ENCODE measurements around the gene ANGPTL2. TPM values are rescaled to one million over a fixed set of nuclear protein-coding genes. Genes with fewer than 3 reads are reported as not detected.
A peak's percentile ranks its signal among the peaks of the same experiment; 100 is the strongest.

Gene ANGPTL2
- total RNA-seq, 4 donors from 2014 or later, result 10.2 to 65.3 (median 32.0) TPM

DNA sequence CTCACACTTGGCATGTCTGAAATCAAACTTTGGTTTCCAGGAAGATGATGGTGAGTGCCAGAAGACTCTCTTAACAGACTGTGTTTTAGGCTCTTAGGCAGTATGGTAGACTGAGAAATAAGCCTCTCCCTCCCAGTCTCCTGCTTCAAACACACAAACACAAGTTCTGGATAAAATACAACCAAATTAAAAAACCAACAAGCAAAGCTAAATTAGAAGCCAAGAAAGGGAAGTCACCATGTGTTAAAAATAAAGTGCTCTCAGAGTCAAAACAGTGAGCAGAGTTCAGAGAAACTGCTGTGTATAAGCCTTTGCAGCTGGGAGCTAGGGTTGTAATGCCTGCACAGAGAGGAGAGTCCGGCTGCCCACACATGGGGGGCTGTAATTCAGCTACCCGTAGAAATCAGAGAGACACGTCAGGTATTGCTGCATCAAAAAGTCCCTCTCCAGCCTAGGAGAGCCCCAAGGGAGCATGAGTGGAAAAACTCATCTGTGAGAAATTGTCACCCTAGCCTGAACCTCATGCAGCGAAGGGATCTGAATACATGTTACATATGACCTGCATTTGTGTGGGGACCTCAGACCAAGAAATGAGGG lies 62.6 kb downstream of the ANGPTL2 start:
- H3K4me3 ChIP-seq, result no peak overlapping the region
- H3K27ac ChIP-seq, result peak overlapping the region in 1 of 2 donors; percentile 21
- H3K36me3 ChIP-seq, result no peaks in the 10 kb centered on the region
- DNase-seq, result no peak
- intact Hi-C loops (cut with DNase I; ENCODE audit: low total_unique reads), result no loop called here
- no peak for TF ChIP-seq POLR2A (IDR thresholded peaks at IDR 0.05)
- no peaks in the 10 kb centered on the region for H3K9me3 ChIP-seq
- H3K4me1 ChIP-seq, result no peaks in the 10 kb centered on the region
- H3K27me3 ChIP-seq, result no peaks in the 10 kb centered on the region

DNA sequence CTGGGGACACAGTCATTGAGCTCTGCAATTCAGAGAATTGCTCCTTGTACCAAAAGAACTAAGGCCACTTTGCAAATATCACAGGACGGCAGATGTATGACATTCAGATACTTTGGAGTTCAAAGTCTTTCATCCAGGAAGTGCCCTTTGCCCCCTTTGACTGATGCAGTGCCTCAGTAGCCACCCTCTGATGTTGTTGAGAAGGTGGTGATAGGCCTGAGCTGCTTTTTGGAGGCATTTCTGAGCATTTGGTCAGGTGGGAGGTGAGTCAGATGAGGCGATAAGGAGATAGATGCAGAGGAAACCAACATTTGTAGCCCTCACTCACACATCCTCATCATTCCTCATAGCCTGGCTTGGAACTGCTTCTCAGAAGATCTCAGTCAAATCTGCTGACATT lies 63.4 kb downstream of the ANGPTL2 start:
- no peaks in the 10 kb centered on the region for H3K27me3 ChIP-seq
- no peaks in the 10 kb centered on the region for H3K4me1 ChIP-seq

DNA sequence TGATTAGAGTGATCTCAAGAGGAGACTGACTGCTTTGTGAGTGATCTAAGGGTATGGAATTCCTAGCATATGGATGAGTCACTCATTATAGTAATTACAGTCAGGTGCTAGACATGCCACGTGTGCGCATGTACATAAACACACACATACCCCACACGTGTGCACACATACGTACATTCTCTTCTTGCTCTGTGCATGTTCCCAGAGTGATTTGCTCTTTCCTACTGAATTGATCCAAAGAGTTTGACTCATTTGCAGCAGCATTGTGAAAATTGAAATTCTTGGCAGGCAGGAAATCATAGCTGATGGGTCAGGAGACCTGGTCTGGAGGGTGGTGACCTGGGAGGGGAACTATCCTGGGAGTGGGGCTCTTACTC lies 63.8 kb downstream of the ANGPTL2 start:
- H3K36me3 ChIP-seq, result no peaks in the 10 kb centered on the region
- no peaks in the 10 kb centered on the region for H3K27me3 ChIP-seq
- intact Hi-C loops (cut with DNase I; ENCODE audit: low total_unique reads), result no loop called here
- H3K9me3 ChIP-seq, result no peaks in the 10 kb centered on the region
- H3K4me1 ChIP-seq, result peaks cover 0 to 3% of the 10 kb centered on the region in 2 donors
- no peak overlapping the region for H3K27ac ChIP-seq
- no peak for TF ChIP-seq POLR2A (IDR thresholded peaks at IDR 0.05)
- TF ChIP-seq, protein P1, sequence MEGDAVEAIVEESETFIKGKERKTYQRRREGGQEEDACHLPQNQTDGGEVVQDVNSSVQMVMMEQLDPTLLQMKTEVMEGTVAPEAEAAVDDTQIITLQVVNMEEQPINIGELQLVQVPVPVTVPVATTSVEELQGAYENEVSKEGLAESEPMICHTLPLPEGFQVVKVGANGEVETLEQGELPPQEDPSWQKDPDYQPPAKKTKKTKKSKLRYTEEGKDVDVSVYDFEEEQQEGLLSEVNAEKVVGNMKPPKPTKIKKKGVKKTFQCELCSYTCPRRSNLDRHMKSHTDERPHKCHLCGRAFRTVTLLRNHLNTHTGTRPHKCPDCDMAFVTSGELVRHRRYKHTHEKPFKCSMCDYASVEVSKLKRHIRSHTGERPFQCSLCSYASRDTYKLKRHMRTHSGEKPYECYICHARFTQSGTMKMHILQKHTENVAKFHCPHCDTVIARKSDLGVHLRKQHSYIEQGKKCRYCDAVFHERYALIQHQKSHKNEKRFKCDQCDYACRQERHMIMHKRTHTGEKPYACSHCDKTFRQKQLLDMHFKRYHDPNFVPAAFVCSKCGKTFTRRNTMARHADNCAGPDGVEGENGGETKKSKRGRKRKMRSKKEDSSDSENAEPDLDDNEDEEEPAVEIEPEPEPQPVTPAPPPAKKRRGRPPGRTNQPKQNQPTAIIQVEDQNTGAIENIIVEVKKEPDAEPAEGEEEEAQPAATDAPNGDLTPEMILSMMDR (IDR thresholded peaks at IDR 0.05), result no peak
- H3K4me3 ChIP-seq, result no peak overlapping the region
- DNase-seq, result no peak

More for the DNA sequence above, 63.4 kb downstream of the ANGPTL2 start:
- H3K27ac ChIP-seq, result peak overlapping the region in 1 of 2 donors; percentile 12
- intact Hi-C loops (cut with DNase I; ENCODE audit: low total_unique reads), result no loop called here
- no peaks in the 10 kb centered on the region for H3K9me3 ChIP-seq
- TF ChIP-seq POLR2A (IDR thresholded peaks at IDR 0.05), result no peak
- TF ChIP-seq, protein P1 (IDR thresholded peaks at IDR 0.05), result no peak
- no peak for DNase-seq
- H3K4me3 ChIP-seq, result no peak overlapping the region
- no peaks in the 10 kb centered on the region for H3K36me3 ChIP-seq

DNA sequence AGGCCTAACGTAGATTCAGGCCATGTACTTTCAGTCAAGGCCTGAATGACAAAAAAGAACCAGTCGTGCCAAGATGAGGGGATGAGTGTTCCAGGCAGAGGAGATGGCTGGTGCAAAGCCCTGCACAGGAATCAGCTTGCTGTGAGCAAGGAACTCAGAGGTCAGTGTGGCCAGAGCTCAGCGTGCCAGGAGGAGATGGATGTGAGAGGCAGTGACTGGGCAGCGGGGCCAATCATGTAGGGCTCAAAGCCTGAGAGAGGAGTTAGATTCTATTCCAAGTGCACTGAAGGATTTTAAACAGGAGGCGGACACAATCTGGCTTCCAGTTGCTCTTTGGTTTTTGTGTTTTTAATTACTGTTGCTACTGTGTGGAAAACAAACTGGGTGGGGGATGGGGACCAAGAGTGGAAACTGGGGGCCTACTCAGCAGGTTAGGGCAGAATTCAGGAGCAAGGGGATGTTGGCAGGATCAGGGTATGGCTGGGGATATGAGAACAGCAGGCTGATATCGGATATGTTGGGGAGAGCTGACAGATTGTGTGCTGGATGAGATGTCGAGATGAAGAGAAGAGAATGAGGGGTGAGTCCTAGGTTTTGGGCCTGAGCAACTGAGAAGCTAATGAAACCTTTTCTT lies 64.3 kb downstream of the ANGPTL2 start:
- DNase-seq, result no peak
- Histone ChIP-seq H3K27me3 (no peaks in the 10 kb centered on the region), H3K9me3 (no peaks in the 10 kb centered on the region), H3K36me3 (no peaks in the 10 kb centered on the region), H3K4me3 (no peak overlapping the region), H3K4me1 (peaks cover 0 to 8% of the 10 kb centered on the region in 2 donors), H3K27ac (peak overlapping the region in 1 of 2 donors; percentile 35)
- intact Hi-C loops (cut with DNase I; ENCODE audit: low total_unique reads), result no loop called here
- TF ChIP-seq POLR2A (IDR thresholded peaks at IDR 0.05), result no peak
- TF ChIP-seq, protein P1 (IDR thresholded peaks at IDR 0.05), result no peak

DNA sequence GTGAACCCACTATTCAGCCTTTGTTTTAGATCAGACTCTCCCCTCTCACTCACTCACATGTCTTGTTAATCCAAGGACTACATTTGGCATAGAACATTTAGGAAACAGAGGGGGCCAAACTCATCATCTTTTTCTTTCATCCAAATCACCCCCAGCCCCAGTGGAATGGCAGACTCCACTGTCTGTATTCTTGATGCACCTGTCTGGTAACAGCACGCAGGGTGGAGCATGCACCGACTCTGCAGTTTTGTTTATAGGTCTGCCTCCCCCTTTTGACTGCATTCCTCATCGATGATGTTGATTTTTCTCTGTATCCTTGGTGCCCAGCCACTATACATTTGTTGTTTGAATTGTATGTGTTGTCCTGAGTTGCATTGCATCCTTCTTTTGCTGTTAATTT lies 66.0 kb downstream of the ANGPTL2 start:
- peaks cover 0 to 13% of the 10 kb centered on the region in 2 donors for H3K4me1 ChIP-seq

More for the DNA sequence above, 66.0 kb downstream of the ANGPTL2 start:
- Histone ChIP-seq H3K27ac (no peak overlapping the region), H3K36me3 (no peaks in the 10 kb centered on the region), H3K27me3 (no peaks in the 10 kb centered on the region), H3K4me3 (no peak overlapping the region), H3K9me3 (no peaks in the 10 kb centered on the region)
- intact Hi-C loops (cut with DNase I; ENCODE audit: low total_unique reads), result no loop called here
- TF ChIP-seq, protein P1 (IDR thresholded peaks at IDR 0.05), result no peak
- no peak for TF ChIP-seq POLR2A (IDR thresholded peaks at IDR 0.05)
- no peak for DNase-seq

Measured in uterus (tissue), 4 donors.